ENCODE data around the gene C12orf43. TPM values are rescaled to one million over a fixed set of nuclear protein-coding genes. Genes with fewer than 3 reads are reported as not detected.

Gene C12orf43
- total RNA-seq, 1 donor from 2014 or later = 24.8 TPM

DNA sequence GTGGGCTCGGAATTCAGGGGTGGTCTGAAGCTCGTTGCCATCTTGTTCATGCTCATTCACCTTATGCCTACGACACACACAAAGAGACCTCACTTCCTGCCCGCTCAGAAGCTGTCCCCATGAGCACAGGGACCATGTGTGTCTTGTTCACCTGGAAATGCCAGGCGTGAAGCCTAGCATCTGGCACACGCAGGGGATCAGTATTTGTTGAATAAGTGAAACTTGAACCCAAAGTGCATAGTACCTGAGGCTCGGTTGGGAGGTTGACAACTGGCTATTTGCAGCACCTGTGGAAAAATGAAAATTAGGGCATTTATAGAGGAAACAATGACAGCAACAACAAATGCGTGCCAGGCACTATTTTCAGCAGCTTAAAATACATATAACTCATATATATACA is 5.4 kb downstream of the C12orf43 start:
- TF ChIP-seq, protein P1, sequence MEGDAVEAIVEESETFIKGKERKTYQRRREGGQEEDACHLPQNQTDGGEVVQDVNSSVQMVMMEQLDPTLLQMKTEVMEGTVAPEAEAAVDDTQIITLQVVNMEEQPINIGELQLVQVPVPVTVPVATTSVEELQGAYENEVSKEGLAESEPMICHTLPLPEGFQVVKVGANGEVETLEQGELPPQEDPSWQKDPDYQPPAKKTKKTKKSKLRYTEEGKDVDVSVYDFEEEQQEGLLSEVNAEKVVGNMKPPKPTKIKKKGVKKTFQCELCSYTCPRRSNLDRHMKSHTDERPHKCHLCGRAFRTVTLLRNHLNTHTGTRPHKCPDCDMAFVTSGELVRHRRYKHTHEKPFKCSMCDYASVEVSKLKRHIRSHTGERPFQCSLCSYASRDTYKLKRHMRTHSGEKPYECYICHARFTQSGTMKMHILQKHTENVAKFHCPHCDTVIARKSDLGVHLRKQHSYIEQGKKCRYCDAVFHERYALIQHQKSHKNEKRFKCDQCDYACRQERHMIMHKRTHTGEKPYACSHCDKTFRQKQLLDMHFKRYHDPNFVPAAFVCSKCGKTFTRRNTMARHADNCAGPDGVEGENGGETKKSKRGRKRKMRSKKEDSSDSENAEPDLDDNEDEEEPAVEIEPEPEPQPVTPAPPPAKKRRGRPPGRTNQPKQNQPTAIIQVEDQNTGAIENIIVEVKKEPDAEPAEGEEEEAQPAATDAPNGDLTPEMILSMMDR (IDR thresholded peaks at IDR 0.05) = no peak
- intact Hi-C loops (cut with micrococcal nuclease) = no loop called here
- CTCF ChIA-PET = no interaction called here
- peaks cover 11% of the 10 kb centered on the region for H3K4me1 Mint-ChIP-seq
- H3K36me3 Mint-ChIP-seq (ENCODE audit: low read depth) = peaks cover 75% of the 10 kb centered on the region
- DNase-seq (no peak), ATAC-seq (ENCODE audit: low read depth) (no peak)
- H3K9me3 Mint-ChIP-seq = no peaks in the 10 kb centered on the region
- H3K27ac Mint-ChIP-seq = no peak overlapping the region
- H3K27me3 Mint-ChIP-seq = no peaks in the 10 kb centered on the region
- no peak overlapping the region for H3K4me3 Mint-ChIP-seq
- POLR2A ChIA-PET = no interaction called here

DNA sequence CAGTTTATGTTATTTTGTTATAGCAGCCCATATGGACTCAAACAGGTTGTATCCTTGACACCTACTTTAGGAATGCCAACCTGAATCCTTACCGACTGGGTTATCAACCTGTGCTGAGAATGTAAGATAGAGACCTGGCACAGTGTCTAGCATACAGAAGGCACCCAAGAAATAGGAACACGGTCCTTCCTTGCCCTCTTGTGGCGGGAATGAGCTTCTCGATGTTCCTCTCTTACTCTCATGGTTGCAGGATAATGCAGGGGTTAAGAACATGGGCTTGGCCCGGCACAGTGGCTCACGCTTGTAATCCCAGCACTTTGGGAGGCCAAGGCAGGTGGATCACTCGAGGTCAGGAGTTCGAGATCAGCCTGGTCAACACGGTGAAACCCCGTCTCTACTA is 6.5 kb downstream of the C12orf43 start:
- peaks cover 3% of the 10 kb centered on the region for H3K4me1 Mint-ChIP-seq
- peaks cover 82% of the 10 kb centered on the region for H3K36me3 Mint-ChIP-seq (ENCODE audit: low read depth)
- ChIA-PET POLR2A (no interaction called here), CTCF (no interaction called here)
- DNase-seq = no peak
- intact Hi-C loops (cut with micrococcal nuclease) = no loop called here
- no peaks in the 10 kb centered on the region for H3K9me3 Mint-ChIP-seq
- TF ChIP-seq, protein P1 (IDR thresholded peaks at IDR 0.05) = no peak
- no peak overlapping the region for H3K27ac Mint-ChIP-seq
- H3K4me3 Mint-ChIP-seq = no peak overlapping the region
- no peak for ATAC-seq (ENCODE audit: low read depth)
- no peaks in the 10 kb centered on the region for H3K27me3 Mint-ChIP-seq

DNA sequence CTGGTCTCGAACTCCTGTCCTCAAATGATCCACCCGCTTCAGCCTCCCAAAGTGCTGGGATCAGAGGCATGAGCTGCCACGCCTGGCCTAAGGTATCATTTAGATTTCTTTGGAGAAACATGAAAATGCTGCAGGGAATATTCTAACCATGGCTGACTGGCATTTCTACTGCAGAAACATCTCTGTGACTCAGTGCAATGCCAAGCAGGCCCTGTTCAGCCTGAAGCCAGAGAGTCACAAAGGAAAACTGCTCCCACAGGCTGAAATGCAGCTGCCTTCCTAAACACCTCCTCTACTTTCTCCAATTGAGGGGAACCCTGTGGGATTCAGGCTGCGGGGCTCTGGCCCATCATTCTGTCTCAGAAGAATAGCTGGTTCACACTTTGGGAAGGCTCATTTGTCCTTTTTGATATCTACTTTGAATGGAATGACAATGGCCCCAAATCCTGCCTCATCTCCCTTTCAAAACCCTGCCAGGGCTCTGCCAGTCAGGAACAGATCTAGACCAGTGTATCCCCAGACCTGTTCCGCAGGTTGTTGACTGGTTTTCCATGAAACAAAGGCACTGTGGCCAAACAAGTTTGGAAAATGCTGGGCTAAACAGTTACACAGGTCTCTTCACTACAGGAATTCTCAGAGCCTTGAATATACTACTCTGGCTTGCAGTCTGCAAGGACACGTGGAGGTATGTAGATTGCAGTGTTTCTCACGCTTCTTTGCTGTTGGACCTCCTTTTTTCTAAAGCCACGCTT is 7.8 kb downstream of the C12orf43 start:
- CTCF ChIA-PET = no interaction called here
- H3K36me3 Mint-ChIP-seq (ENCODE audit: low read depth) = peaks cover 92% of the 10 kb centered on the region
- H3K9me3 Mint-ChIP-seq = no peaks in the 10 kb centered on the region
- TF ChIP-seq, protein P1 (IDR thresholded peaks at IDR 0.05) = no peak
- no peak overlapping the region for H3K27ac Mint-ChIP-seq
- no peak for ATAC-seq (ENCODE audit: low read depth)
- POLR2A ChIA-PET = interaction anchor here (0.6 kb wide), 1 partner anchor 387 kb away, joined by 3 read pairs; no protein-coding TSS in a partner anchor
- no peaks in the 10 kb centered on the region for H3K4me1 Mint-ChIP-seq
- H3K4me3 Mint-ChIP-seq = no peak overlapping the region
- intact Hi-C loops (cut with micrococcal nuclease) = no loop called here
- H3K27me3 Mint-ChIP-seq = no peaks in the 10 kb centered on the region
- DNase-seq = no peak

DNA sequence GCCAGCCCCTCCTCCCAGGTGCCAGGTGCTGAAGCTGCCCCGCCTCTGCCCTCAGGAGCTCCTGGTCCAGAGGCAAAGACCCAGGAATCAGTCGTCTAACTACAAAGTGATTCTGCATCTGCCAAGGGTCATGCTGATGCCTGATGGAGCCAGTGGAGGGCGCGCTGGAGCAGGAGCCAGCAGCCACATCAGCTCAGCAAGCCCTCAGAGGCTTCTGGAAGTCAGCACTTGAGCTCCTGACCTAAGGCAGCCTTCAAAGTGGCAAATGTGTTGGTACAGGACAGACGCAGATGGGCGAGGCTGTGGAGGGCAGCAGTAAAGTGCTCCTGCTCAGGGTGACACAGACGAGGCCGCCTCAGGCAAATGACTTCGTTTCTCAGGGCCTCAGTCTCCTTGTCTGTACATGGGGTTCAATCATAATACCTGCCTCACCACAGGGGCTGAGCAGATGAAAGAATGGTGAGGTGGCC is 10.9 kb downstream of the C12orf43 start:
- ATAC-seq (ENCODE audit: low read depth) (no peak), DNase-seq (no peak)
- no peaks in the 10 kb centered on the region for H3K4me1 Mint-ChIP-seq
- TF ChIP-seq, protein P1 (IDR thresholded peaks at IDR 0.05) = no peak
- POLR2A ChIA-PET = interaction anchor here (0.7 kb wide), 1 partner anchor 127 kb away, joined by 3 read pairs; the partner anchor contains the start of gene P2RX7
- peaks cover 82% of the 10 kb centered on the region for H3K36me3 Mint-ChIP-seq (ENCODE audit: low read depth)
- no peaks in the 10 kb centered on the region for H3K9me3 Mint-ChIP-seq
- no peak overlapping the region for H3K4me3 Mint-ChIP-seq
- intact Hi-C loops (cut with micrococcal nuclease) = loop anchor here (1.0 kb wide), 1 partner anchor 91 kb away; no protein-coding TSS in a partner anchor
- no peak overlapping the region for H3K27ac Mint-ChIP-seq
- no peaks in the 10 kb centered on the region for H3K27me3 Mint-ChIP-seq
- CTCF ChIA-PET = interaction anchor here (1.3 kb wide), 1 partner anchor 92 kb away, joined by 3 read pairs; no protein-coding TSS in a partner anchor

DNA sequence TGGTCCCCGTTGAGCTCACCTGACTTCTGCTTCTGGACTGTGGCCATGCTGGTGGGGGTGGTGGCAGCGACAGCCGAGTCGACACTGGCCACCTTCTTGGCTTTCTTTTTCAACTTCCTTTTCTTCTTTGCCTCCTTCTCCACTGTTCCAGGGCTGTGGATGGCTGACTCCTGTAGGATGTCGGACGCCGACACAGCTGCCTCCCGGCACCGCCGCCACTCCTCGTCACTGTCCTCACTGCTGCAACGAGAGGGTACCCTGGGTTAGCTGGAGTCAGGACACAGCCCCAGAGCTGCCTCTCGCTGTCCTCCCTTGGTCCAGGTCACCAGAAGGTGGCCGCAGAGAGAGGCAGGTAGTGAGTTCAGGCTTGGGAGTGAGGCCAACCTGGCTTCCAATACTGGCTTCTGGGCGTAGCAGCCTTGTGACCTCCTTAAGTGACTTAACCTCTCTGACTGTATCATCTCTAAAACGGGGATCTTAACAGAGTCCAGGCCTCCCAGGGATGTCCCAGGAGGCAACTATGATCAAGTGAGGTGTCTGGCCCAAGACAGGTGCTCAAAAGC is 12.0 kb downstream of the C12orf43 start:
- DNase-seq (no peak), ATAC-seq (ENCODE audit: low read depth) (no peak)
- intact Hi-C loops (cut with micrococcal nuclease) = no loop called here
- Mint-ChIP-seq H3K4me1 (no peaks in the 10 kb centered on the region), H3K27ac (no peak overlapping the region), H3K36me3 (ENCODE audit: low read depth) (peaks cover 72% of the 10 kb centered on the region), H3K4me3 (no peak overlapping the region), H3K27me3 (no peaks in the 10 kb centered on the region), H3K9me3 (no peaks in the 10 kb centered on the region)
- POLR2A ChIA-PET = no interaction called here
- CTCF ChIA-PET = no interaction called here
- TF ChIP-seq, protein P1 (IDR thresholded peaks at IDR 0.05) = no peak
